OCI-LY3 (cell line): ENCODE data around the gene NRROS.

Source experiments
- H2AFZ ChIP-seq: fragments of 200-600, 300-600 bp; shearing (Covaris generic); 2 replicates; pipeline ENCODE4 v1.6.0; 2014; ENCODE audit warnings: antibody characterized with exemption, low read depth, low read length
- H3K27ac ChIP-seq: fragments of 200-600, 300-600 bp; sonication (generic); 2 replicates; pipeline ENCODE4 v1.5.1; 2014; ENCODE audit warnings: mild to moderate bottlenecking, low read length, moderate library complexity, mixed read lengths
- H3K27me3 ChIP-seq: fragments of 200-600, 300-600 bp; sonication (generic); 2 replicates; pipeline ENCODE4 v1.6.1; 2014; ENCODE audit warnings: low read depth, low read length, mixed read lengths
- H3K36me3 ChIP-seq: fragments of 200-600, 300-600 bp; sonication (generic); replicated peaks from 2 replicates; pipeline ENCODE3; 2014; ENCODE audit warnings: low read depth, low read length, mixed read lengths
- H3K4me1 ChIP-seq: fragments of 300-600, 200-600 bp; sonication (generic); 2 replicates; pipeline ENCODE4 v1.6.1; 2014; ENCODE audit warnings: low read length, mixed read lengths
- H3K4me2 ChIP-seq: fragments of 200-600, 300-600 bp; sonication (generic); 2 replicates; pipeline ENCODE4 v1.6.1; 2014; ENCODE audit warnings: low read length, mixed read lengths
- H3K4me3 ChIP-seq: fragments of 300-600, 200-600 bp; sonication (generic); 2 replicates; pipeline ENCODE4 v1.5.1; 2014; ENCODE audit warnings: antibody characterized with exemption, mild to moderate bottlenecking, low read length, moderate library complexity
- H3K79me2 ChIP-seq: fragments of 300-600, 200-600 bp; shearing (Covaris generic); 2 replicates; pipeline ENCODE4 v1.6.1; 2014; ENCODE audit warnings: mild to moderate bottlenecking, low read length, mixed read lengths
- H3K9ac ChIP-seq: fragments of 300-600, 200-600 bp; shearing (Covaris generic); 2 replicates; pipeline ENCODE4 v1.6.0; 2014; ENCODE audit warnings: mild to moderate bottlenecking, low read length, moderate library complexity
- H3K9me3 ChIP-seq: fragments of 200-600, 300-600 bp; shearing (Covaris generic); 2 replicates; pipeline ENCODE4 v1.6.1; 2014; ENCODE audit warnings: low read length, mixed read lengths; ENCODE audit not compliant: insufficient read depth
- H4K20me1 ChIP-seq: fragments of 200-600, 300-600 bp; sonication (generic); 2 replicates; pipeline ENCODE4 v1.6.1; 2016; ENCODE audit warnings: low read length, mixed read lengths; ENCODE audit not compliant: insufficient read depth
- CTCF ChIP-seq: fragments of 200-600, 300-600 bp; sonication (generic); IDR thresholded peaks from 2 replicates; pipeline ENCODE4 v1.5.1; 2014; ENCODE audit warnings: antibody characterized with exemption, low read length, low read depth
- EZH2phosphoT487 ChIP-seq: fragments of 200-600 bp; shearing (Covaris generic); IDR thresholded peaks from 2 replicates; pipeline ENCODE4 v1.6.1; 2018; ENCODE audit warnings: antibody characterized with exemption, mixed run types, low read depth

Gene NRROS

GRCh38 chr3:196624907-196625306 is 14.6 kb upstream of the NRROS start:
- Histone ChIP-seq H3K9me3 (no peaks in the 10 kb centered on the region), H3K27me3 (no peaks in the 10 kb centered on the region), H3K79me2 (no peaks in the 10 kb centered on the region), H3K4me1 (peaks cover 30% of the 10 kb centered on the region), H4K20me1 (no peaks in the 10 kb centered on the region), H3K4me3 (peak overlapping the region; percentile 42), H3K36me3 (no peaks in the 10 kb centered on the region), H2AFZ (peak overlapping the region; percentile 79; the same call in 1 of the 2 replicates), H3K27ac (peak overlapping the region; percentile 12; the same call in 1 of the 2 replicates), H3K9ac (peak overlapping the region; percentile 30; the same call in 1 of the 2 replicates), H3K4me2 (peak overlapping the region; percentile 71)
- TF ChIP-seq EZH2phosphoT487 (no peak), CTCF (no peak)

GRCh38 chr3:196625331-196625730 is 14.2 kb upstream of the NRROS start:
- Histone ChIP-seq H3K27me3 (no peaks in the 10 kb centered on the region), H3K79me2 (no peaks in the 10 kb centered on the region), H3K9me3 (no peaks in the 10 kb centered on the region), H3K36me3 (peaks cover 3% of the 10 kb centered on the region), H2AFZ (no peak overlapping the region), H3K4me2 (no peak overlapping the region), H3K27ac (no peak overlapping the region), H3K4me3 (no peak overlapping the region), H3K4me1 (peaks cover 34% of the 10 kb centered on the region), H3K9ac (no peak overlapping the region), H4K20me1 (no peaks in the 10 kb centered on the region)
- TF ChIP-seq EZH2phosphoT487 (no peak), CTCF (no peak)

GRCh38 chr3:196627918-196628231 is 11.6 kb upstream of the NRROS start:
- Histone ChIP-seq H3K4me1 (peaks cover 40% of the 10 kb centered on the region), H3K4me2 (no peak overlapping the region), H3K79me2 (peaks cover 9% of the 10 kb centered on the region), H2AFZ (no peak overlapping the region), H3K27me3 (no peaks in the 10 kb centered on the region), H3K9me3 (no peaks in the 10 kb centered on the region), H3K4me3 (no peak overlapping the region), H3K36me3 (peaks cover 3% of the 10 kb centered on the region), H3K9ac (no peak overlapping the region), H3K27ac (no peak overlapping the region), H4K20me1 (no peaks in the 10 kb centered on the region)
- TF ChIP-seq CTCF, result no peak
- TF ChIP-seq EZH2phosphoT487, result no peak

GRCh38 chr3:196629228-196629627 is 10.3 kb upstream of the NRROS start:
- peaks cover 3% of the 10 kb centered on the region for H3K36me3 ChIP-seq
- H3K27ac ChIP-seq, result no peak overlapping the region
- TF ChIP-seq CTCF, result no peak
- no peak for TF ChIP-seq EZH2phosphoT487
- H3K27me3 ChIP-seq, result no peaks in the 10 kb centered on the region
- no peaks in the 10 kb centered on the region for H3K9me3 ChIP-seq
- H4K20me1 ChIP-seq, result no peaks in the 10 kb centered on the region
- H3K9ac ChIP-seq, result no peak overlapping the region
- H3K4me2 ChIP-seq, result no peak overlapping the region
- peaks cover 45% of the 10 kb centered on the region for H3K4me1 ChIP-seq
- H3K4me3 ChIP-seq, result no peak overlapping the region
- no peak overlapping the region for H2AFZ ChIP-seq
- peaks cover 21% of the 10 kb centered on the region for H3K79me2 ChIP-seq
